A549 (cell line): ENCODE data around the gene SGPL1. TPM values are rescaled to one million over a fixed set of nuclear protein-coding genes. Genes with fewer than 3 reads are reported as not detected.

Source experiments
- ATAC-seq, 2 experiments: fragments of 200-7000 bp in 1 of 2; fragments of >200 bp in 1 of 2; cut with Nextera tagmentation in 1 of 2; cut with Tn5 transposase in 1 of 2; 3 replicates each; pipeline versions ENCODE4 v1.8.0 to v1.9.1; 2018 to 2020; ENCODE audit warnings: mild to moderate bottlenecking in 1 of 2, moderate library complexity in 1 of 2
- CTCF ChIA-PET: fragments of 300-600 bp; sonication (Branson Sonifier 250); formaldehyde crosslinking; extraction: SDS; loops from one replicate; lab custom pipeline; 2021; ENCODE audit warnings: antibody characterized with exemption, inconsistent platforms; lab: Yijun Ruan, JAX
- POLR2A ChIA-PET: fragments of 350-600 bp; formaldehyde crosslinking; extraction: SDS; loops from one replicate; lab custom pipeline; 2021; ENCODE audit warnings: antibody characterized with exemption, inconsistent platforms; lab: Yijun Ruan, JAX
- DNase-seq, 2 experiments: peaks; one replicate each; pipeline versions ENCODE4 v3.0.0 to v3.0.0-alpha.2; 2011 to 2016; ENCODE audit warnings: low read depth in 1 of 2, low spot score in 1 of 2
- FAIRE-seq: peaks from 2 replicates; lab custom pipeline; 2011; peaks lifted over from hg19 to GRCh38; lab: Jason Lieb, UNC
- H3K27ac ChIP-seq, 2 experiments: fragments of >200 bp; sonication (Bioruptor Twin); formaldehyde crosslinking; 3 replicates each; pipeline ENCODE4 v1.5.1; 2016 to 2017
- H3K4me1 ChIP-seq: fragments of >200 bp; sonication (Bioruptor Twin); formaldehyde crosslinking; 3 replicates; pipeline ENCODE4 v1.6.1; 2016
- H3K4me2 ChIP-seq: fragments of >200 bp; sonication (Bioruptor Twin); formaldehyde crosslinking; 3 replicates; pipeline ENCODE4 v1.6.1; 2016
- H3K4me3 ChIP-seq: fragments of >200 bp; sonication (Bioruptor Twin); formaldehyde crosslinking; 3 replicates; pipeline ENCODE4 v1.5.1; 2016
- H3K9me3 ChIP-seq: fragments of >200 bp; sonication (Bioruptor Twin); formaldehyde crosslinking; 3 replicates; pipeline ENCODE4 v1.6.1; 2016
- BHLHE40 ChIP-seq: IDR thresholded peaks from 2 replicates; pipeline ENCODE4 v1.6.1; 2012; ENCODE audit warnings: low read depth, low read length, inconsistent platforms
- CHD4 ChIP-seq: fragments of 200-600 bp; sonication (generic); IDR thresholded peaks from 2 replicates; pipeline ENCODE4 v1.6.1; 2016; ENCODE audit warnings: antibody characterized with exemption, mild to moderate bottlenecking, borderline replicate concordance
- EHMT2 ChIP-seq: fragments of 200-600 bp; sonication (generic); IDR thresholded peaks from 2 replicates; pipeline ENCODE4 v1.6.1; 2016; ENCODE audit warnings: antibody characterized with exemption, low read depth, mild to moderate bottlenecking, moderate library complexity
- EP300 ChIP-seq, 2 experiments: fragments of >200 bp; sonication (Bioruptor Twin); formaldehyde crosslinking; IDR thresholded peaks; 2 replicates in 1 of 2; 3 replicates in 1 of 2; pipeline ENCODE4 v1.6.1; 2016 to 2017
- ESRRA ChIP-seq: fragments of 150-350 bp; IDR thresholded peaks from 2 replicates; pipeline ENCODE4 v1.6.1; 2014; ENCODE audit warnings: mild to moderate bottlenecking, low read length, borderline replicate concordance
- FOSB ChIP-seq: fragments of 250-450 bp; sonication (Bioruptor Pico); IDR thresholded peaks from 2 replicates; pipeline ENCODE4 v1.5.0; 2020; ENCODE audit warnings: mild to moderate bottlenecking, moderate library complexity
- FOSL2 ChIP-seq, 2 experiments: fragments of 450-650 bp in 1 of 2; fragments of >200 bp in 1 of 2; sonication (Bioruptor Twin) in 1 of 2; formaldehyde crosslinking; IDR thresholded peaks; 2 replicates each; pipeline versions ENCODE4 v1.5.0 to v1.6.1; 2016 to 2020; ENCODE audit warnings: mild to moderate bottlenecking in 1 of 2, moderate library complexity in 1 of 2
- FOXS1 ChIP-seq: fragments of 250-450 bp; sonication (Bioruptor Pico); IDR thresholded peaks from 2 replicates; pipeline ENCODE4 v1.5.0; 2020; ENCODE audit warnings: mild to moderate bottlenecking, moderate library complexity
- HOXB13 ChIP-seq: fragments of 250-450 bp; sonication (Bioruptor Pico); IDR thresholded peaks from 2 replicates; pipeline ENCODE4 v1.5.0; 2020; ENCODE audit warnings: low read depth, mild to moderate bottlenecking, moderate library complexity
- HOXB5 ChIP-seq: fragments of 250-450 bp; sonication (Bioruptor Pico); IDR thresholded peaks from 2 replicates; pipeline ENCODE4 v1.5.0; 2020; ENCODE audit warnings: mild to moderate bottlenecking, moderate library complexity
- JUNB ChIP-seq: fragments of >200 bp; sonication (Bioruptor Twin); formaldehyde crosslinking; IDR thresholded peaks from 2 replicates; pipeline ENCODE4 v1.6.1; 2016
- MYC ChIP-seq: IDR thresholded peaks from 2 replicates; pipeline ENCODE4 v1.6.1; 2012; ENCODE audit warnings: mild to moderate bottlenecking, inconsistent platforms, low read length, improper control_type of control experiment, borderline replicate concordance
- NFE2L2 ChIP-seq: fragments of 150-350 bp; conservative IDR thresholded peaks from 2 replicates; pipeline ENCODE4 v1.6.1; 2014; ENCODE audit warnings: low read length
- NPAS2 ChIP-seq: fragments of 250-450 bp; sonication (Bioruptor Pico); IDR thresholded peaks from 2 replicates; pipeline ENCODE4 v1.8.0; 2022; ENCODE audit warnings: mild to moderate bottlenecking, moderate library complexity, borderline replicate concordance
- PHF8 ChIP-seq: fragments of 200-600 bp; sonication (generic); IDR thresholded peaks from 2 replicates; pipeline ENCODE4 v1.6.1; 2016; ENCODE audit warnings: low read depth, mild to moderate bottlenecking, antibody characterized with exemption, moderate library complexity, borderline replicate concordance
- POLR2AphosphoS2 ChIP-seq: conservative IDR thresholded peaks from 2 replicates; pipeline ENCODE4 v1.6.1; 2012; ENCODE audit warnings: low read length, improper control_type of control experiment, inconsistent platforms
- RCOR1 ChIP-seq: fragments of 150-350 bp; IDR thresholded peaks from 2 replicates; pipeline ENCODE4 v1.6.1; 2014; ENCODE audit warnings: antibody characterized with exemption, low read length, low read depth
- RNF2 ChIP-seq: fragments of 200-600 bp; sonication (generic); IDR thresholded peaks from 2 replicates; pipeline ENCODE4 v1.6.1; 2016; ENCODE audit warnings: low read depth, mild to moderate bottlenecking, antibody characterized with exemption, moderate library complexity, borderline replicate concordance
- SREBF2 ChIP-seq: fragments of 450-650 bp; IDR thresholded peaks from 2 replicates; pipeline ENCODE4 v1.6.1; 2014; ENCODE audit warnings: mild to moderate bottlenecking, moderate library complexity
- TFCP2L1 ChIP-seq: fragments of 250-450 bp; sonication (Bioruptor Pico); IDR thresholded peaks from 2 replicates; pipeline ENCODE4 v1.5.0; 2021; ENCODE audit warnings: mild to moderate bottlenecking
- TP53 ChIP-seq: fragments of 250-450 bp; sonication (Bioruptor Pico); IDR thresholded peaks from 2 replicates; pipeline ENCODE4 v1.5.0; 2021; ENCODE audit warnings: mild to moderate bottlenecking, moderate library complexity
- ZFP36 ChIP-seq: fragments of 450-650 bp; IDR thresholded peaks from 2 replicates; pipeline ENCODE4 v1.6.1; 2014; ENCODE audit warnings: borderline replicate concordance; ENCODE audit not compliant: partially characterized antibody
- WGBS: methylation state at CpG from one replicate; pipeline ENCODE4 v1.1.6; 2017; ENCODE audit errors: missing lambda C conversion rate; 5-methylcytosine and 5-hydroxymethylcytosine counted together
- polyA plus RNA-seq, 4 experiments: library from polyadenylated mRNA; depleted of rRNA in 3 of 4; stranded (reverse); fragments of >200 nt; fragmentation: RNase III in 1 of 4; extraction: RNeasy Plus Mini Kit Qiagen cat#74134 plus additional on column Dnase treatment in 1 of 4; gene quantifications; 2 replicates in 3 of 4; 3 replicates in 1 of 4; pipeline ENCODE4 v1.2.3, GENCODE V29; 2011 to 2017
- TF ChIP-seq, protein P1 (sequence below): fragments of 450-650 bp; IDR thresholded peaks from 2 replicates; pipeline ENCODE4 v1.6.1; 2014; ENCODE audit warnings: antibody characterized with exemption
- TF ChIP-seq, protein P2 (sequence below): fragments of 250-450 bp; sonication (Bioruptor Pico); IDR thresholded peaks from 2 replicates; pipeline ENCODE4 v1.5.0; 2020; ENCODE audit warnings: low read depth, mild to moderate bottlenecking, moderate library complexity
- TF ChIP-seq, protein P3 (sequence below): fragments of >200 bp; sonication (Bioruptor Twin); formaldehyde crosslinking; IDR thresholded peaks from 2 replicates; pipeline ENCODE4 v1.6.1; 2016
- TF ChIP-seq, protein P4 (sequence below): fragments of 150-350 bp; IDR thresholded peaks from 2 replicates; pipeline ENCODE4 v1.6.1; 2014; ENCODE audit warnings: low read depth, mild to moderate bottlenecking, low read length
- TF ChIP-seq, protein P5 (sequence below): IDR thresholded peaks from 2 replicates; pipeline ENCODE4 v1.6.1; 2012
- TF ChIP-seq, protein P6 (sequence below): IDR thresholded peaks from 2 replicates; pipeline ENCODE4 v1.6.1; 2012; ENCODE audit warnings: low read depth, borderline replicate concordance

The SGPL1 gene
- polyA plus RNA-seq, 2 of the 4 experiments (the other 2 are of a cell fraction): 32.2 to 49.8 TPM

DNA sequence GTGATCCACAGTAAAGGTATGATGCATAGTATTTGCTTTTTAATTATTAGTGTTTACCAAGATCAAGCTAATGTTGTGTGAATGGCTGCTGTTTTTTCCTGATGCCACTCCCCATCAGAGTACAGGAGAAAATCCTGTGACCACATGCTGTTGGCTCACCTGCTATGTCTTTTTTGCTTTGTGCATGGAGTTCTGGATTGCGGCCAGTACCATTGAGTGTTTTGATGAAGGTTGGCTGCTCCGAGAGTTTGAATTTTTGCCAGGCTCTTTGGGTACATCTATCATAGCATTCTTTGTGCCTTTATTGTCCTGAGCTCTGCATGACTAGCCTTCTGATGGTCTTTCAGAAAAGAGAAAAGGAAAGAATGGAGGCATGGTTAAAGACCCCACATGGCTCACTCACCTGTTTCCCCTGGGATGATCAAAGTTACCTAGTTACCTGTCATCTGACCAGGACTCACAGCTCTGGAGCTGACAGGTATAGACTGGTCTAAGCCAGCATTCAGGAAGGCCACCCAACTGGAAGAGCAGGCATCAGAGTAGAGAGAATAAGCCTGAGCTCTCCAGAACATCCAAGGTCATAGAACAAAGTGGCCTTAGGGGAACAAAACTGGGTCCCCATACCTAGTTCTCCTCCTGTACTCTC is 11.8 kb upstream of the SGPL1 start:
- H3K27ac ChIP-seq: no peak overlapping the region
- no peak for ATAC-seq
- CTCF ChIA-PET: interaction anchor here (1.0 to 1.7 kb wide), 4 partner anchors 11 to 255 kb away, joined by 3 to 4 read pairs (median 4); no protein-coding TSS in a partner anchor
- TF ChIP-seq, protein P1, sequence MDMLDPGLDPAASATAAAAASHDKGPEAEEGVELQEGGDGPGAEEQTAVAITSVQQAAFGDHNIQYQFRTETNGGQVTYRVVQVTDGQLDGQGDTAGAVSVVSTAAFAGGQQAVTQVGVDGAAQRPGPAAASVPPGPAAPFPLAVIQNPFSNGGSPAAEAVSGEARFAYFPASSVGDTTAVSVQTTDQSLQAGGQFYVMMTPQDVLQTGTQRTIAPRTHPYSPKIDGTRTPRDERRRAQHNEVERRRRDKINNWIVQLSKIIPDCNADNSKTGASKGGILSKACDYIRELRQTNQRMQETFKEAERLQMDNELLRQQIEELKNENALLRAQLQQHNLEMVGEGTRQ: no peak
- no peak for TF ChIP-seq FOSB (CRISPR knock-in tag)
- no peak for TF ChIP-seq HOXB13 (CRISPR knock-in tag)
- TF ChIP-seq NFE2L2: no peak
- no peak for TF ChIP-seq EHMT2
- TF ChIP-seq RCOR1: no peak
- no peak for TF ChIP-seq RNF2
- TF ChIP-seq, protein P2, sequence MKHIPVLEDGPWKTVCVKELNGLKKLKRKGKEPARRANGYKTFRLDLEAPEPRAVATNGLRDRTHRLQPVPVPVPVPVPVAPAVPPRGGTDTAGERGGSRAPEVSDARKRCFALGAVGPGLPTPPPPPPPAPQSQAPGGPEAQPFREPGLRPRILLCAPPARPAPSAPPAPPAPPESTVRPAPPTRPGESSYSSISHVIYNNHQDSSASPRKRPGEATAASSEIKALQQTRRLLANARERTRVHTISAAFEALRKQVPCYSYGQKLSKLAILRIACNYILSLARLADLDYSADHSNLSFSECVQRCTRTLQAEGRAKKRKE (CRISPR knock-in tag): no peak
- TF ChIP-seq ESRRA: no peak
- no peak for TF ChIP-seq FOSL2 (IDR thresholded peaks at IDR 0.05)
- no peak for TF ChIP-seq FOSL2 (CRISPR knock-in tag; IDR thresholded peaks at IDR 0.05)
- TF ChIP-seq BHLHE40: no peak
- WGBS: 90% methylated on average over 2 of the region's 2 CpGs
- FAIRE-seq: no peak
- peaks cover 5% of the 10 kb centered on the region; the same call in 1 of the 3 replicates for H3K4me1 ChIP-seq
- H3K9me3 ChIP-seq: no peaks in the 10 kb centered on the region
- no peak for DNase-seq
- POLR2A ChIA-PET: no interaction called here
- no peak overlapping the region for H3K4me2 ChIP-seq
- no peak overlapping the region for H3K4me3 ChIP-seq

DNA sequence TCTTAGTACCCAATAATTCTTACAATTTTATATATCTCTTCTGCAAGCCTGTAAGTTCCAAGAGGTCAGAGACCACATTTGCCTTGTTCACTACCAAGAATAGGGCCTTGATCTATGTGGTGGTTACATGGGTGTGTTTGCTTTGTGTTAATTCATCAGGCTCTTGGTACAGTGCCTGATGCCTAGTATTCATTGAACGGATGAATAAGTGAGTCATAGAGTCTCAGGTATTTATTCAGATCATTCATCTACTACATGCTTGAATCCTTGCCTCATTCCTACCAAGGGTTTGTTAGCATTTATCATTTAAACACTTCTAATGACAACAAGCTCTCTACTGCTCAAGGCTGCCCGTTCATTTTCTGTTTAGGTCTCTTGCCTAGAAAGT is 11.3 kb upstream of the SGPL1 start:
- peaks cover 5% of the 10 kb centered on the region; the same call in 1 of the 3 replicates for H3K4me1 ChIP-seq
- 2% methylated on average over 2 of the region's 2 CpGs for WGBS
- POLR2A ChIA-PET: no interaction called here

DNA sequence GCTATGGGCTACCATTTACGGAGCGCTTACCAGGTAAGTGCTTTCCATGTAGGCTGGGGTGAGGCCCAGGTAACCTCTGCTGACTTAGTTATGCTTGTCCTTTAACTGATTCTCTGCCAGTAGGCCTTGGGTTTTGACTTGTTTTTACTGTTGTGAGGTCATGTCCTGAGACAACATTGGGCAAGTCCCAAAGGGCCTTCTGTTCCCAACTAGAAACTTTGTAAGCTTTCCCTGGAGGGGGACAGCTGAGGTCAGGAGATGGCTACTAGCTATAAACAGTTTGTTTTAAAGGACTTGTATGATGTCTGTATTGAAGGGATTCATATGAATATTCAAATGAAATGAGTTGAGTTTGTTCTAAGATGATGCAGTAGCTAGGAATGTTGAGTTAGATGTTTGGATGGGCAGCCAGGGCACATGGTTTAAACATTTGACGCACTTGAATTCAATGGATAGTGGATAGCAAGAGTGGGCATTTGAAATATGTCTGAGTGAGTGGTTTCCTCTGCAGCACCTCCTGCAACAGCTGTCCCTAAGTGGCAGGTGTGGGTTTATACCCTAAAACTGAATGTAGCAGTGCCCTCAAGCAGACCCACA is 10.0 kb upstream of the SGPL1 start:
- FAIRE-seq (no peak), DNase-seq (no peak), ATAC-seq (no peak)
- Histone ChIP-seq H3K27ac (no peak overlapping the region), H3K9me3 (no peaks in the 10 kb centered on the region), H3K4me2 (no peak overlapping the region), H3K4me1 (peaks cover 5% of the 10 kb centered on the region; the same call in 1 of the 3 replicates), H3K4me3 (no peak overlapping the region)
- POLR2A ChIA-PET: interaction anchor here (1.2 to 1.3 kb wide), 2 partner anchors 11 to 16 kb away, joined by 3 read pairs; no protein-coding TSS in a partner anchor
- CTCF ChIA-PET: interaction anchor here (0.6 to 1.5 kb wide), 4 partner anchors 8 to 345 kb away, joined by 3 to 5 read pairs (median 4); no protein-coding TSS in a partner anchor
- 89% methylated on average over 3 of the region's 3 CpGs for WGBS
- TF ChIP-seq HOXB5 (no peak), EP300 (IDR thresholded peaks at IDR 0.05) (no peak), ZFP36 (no peak), SREBF2 (no peak), EHMT2 (no peak), POLR2AphosphoS2 (no peak), HOXB13 (CRISPR knock-in tag) (no peak), NPAS2 (CRISPR knock-in tag) (no peak), TFCP2L1 (CRISPR knock-in tag) (no peak), FOXS1 (CRISPR knock-in tag) (no peak), CHD4 (no peak), TP53 (CRISPR knock-in tag) (no peak), MYC (no peak)
- TF ChIP-seq, protein P3, sequence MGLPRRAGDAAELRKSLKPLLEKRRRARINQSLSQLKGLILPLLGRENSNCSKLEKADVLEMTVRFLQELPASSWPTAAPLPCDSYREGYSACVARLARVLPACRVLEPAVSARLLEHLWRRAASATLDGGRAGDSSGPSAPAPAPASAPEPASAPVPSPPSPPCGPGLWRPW: no peak
- TF ChIP-seq, protein P4, sequence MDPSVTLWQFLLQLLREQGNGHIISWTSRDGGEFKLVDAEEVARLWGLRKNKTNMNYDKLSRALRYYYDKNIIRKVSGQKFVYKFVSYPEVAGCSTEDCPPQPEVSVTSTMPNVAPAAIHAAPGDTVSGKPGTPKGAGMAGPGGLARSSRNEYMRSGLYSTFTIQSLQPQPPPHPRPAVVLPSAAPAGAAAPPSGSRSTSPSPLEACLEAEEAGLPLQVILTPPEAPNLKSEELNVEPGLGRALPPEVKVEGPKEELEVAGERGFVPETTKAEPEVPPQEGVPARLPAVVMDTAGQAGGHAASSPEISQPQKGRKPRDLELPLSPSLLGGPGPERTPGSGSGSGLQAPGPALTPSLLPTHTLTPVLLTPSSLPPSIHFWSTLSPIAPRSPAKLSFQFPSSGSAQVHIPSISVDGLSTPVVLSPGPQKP: no peak
- TF ChIP-seq, protein P5, sequence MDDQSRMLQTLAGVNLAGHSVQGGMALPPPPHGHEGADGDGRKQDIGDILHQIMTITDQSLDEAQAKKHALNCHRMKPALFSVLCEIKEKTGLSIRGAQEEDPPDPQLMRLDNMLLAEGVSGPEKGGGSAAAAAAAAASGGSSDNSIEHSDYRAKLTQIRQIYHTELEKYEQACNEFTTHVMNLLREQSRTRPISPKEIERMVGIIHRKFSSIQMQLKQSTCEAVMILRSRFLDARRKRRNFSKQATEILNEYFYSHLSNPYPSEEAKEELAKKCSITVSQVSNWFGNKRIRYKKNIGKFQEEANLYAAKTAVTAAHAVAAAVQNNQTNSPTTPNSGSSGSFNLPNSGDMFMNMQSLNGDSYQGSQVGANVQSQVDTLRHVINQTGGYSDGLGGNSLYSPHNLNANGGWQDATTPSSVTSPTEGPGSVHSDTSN: no peak
- TF ChIP-seq, protein P6, sequence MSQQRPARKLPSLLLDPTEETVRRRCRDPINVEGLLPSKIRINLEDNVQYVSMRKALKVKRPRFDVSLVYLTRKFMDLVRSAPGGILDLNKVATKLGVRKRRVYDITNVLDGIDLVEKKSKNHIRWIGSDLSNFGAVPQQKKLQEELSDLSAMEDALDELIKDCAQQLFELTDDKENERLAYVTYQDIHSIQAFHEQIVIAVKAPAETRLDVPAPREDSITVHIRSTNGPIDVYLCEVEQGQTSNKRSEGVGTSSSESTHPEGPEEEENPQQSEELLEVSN: no peak

More for the DNA sequence above, 11.3 kb upstream of the SGPL1 start:
- CTCF ChIA-PET: interaction anchor here (1.0 to 1.6 kb wide), 3 partner anchors 12 to 255 kb away, joined by 3 to 4 read pairs (median 4); no protein-coding TSS in a partner anchor
- FAIRE-seq (no peak), DNase-seq (peak in 1 of 2 experiments; percentile 29), ATAC-seq (peak in 1 of 2 experiments; percentile 52; a peak in 2 of 6 replicates)
- TF ChIP-seq JUNB: no peak
- no peak for TF ChIP-seq PHF8
- no peak for TF ChIP-seq FOSL2 (IDR thresholded peaks at IDR 0.05)
- TF ChIP-seq FOSL2 (CRISPR knock-in tag; IDR thresholded peaks at IDR 0.05): 0 out of 2 replicates have a peak, but pooled peaks have one; percentile 28
- H3K4me2 ChIP-seq: no peak overlapping the region
- H3K27ac ChIP-seq: no peak overlapping the region
- no peak overlapping the region for H3K4me3 ChIP-seq
- H3K9me3 ChIP-seq: no peaks in the 10 kb centered on the region
